ENCODE measurements around the gene MSH6.
"Not testable (repeated sequence)": the region's sequence is repeated elsewhere in the genome, so short reads cannot be mapped to it uniquely, and the experiment has no call there.

Gene MSH6

DNA sequence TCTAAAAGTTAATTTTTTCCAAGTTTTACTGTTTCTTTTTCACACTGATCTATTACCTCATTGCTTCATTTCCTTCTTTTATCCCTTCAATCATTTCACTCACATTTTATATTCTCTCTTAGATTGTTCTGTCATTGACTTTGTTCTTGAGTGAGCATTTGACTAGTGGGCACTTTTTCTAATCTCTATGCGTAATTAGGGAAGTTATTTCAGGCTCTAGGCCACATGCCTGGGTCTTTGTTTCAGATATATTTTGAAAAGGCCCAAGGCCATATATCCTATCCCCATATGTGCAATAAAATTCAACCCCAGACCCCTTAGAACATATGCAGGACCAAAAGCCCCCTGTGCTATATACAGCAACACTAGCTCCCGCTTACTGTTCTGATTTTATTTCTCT is 61.2 kb downstream of the MSH6 start:
- DNase-seq = no peak

DNA sequence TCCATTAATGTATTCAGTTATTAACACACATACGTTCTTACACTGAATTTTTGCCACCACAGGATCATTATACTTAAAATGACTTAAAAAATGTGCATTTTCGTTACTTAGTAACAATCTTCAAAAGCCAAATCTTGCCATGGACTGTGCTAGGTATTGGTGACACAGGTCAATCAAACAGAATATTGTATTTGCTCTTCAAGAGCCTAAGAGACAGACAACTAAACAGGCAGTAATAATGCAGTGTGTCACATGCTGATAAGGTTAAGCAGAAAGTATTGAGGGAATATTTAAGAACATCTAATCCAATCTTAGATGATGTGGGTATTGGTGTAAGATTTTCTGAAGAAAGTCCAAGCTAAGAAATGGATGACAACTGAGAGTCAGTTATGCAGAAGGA is 66.4 kb downstream of the MSH6 start:
- no peak for DNase-seq

GRCh38 chr2:47850198-47850597 is 67.3 kb downstream of the MSH6 start:
- no peak for DNase-seq

DNA sequence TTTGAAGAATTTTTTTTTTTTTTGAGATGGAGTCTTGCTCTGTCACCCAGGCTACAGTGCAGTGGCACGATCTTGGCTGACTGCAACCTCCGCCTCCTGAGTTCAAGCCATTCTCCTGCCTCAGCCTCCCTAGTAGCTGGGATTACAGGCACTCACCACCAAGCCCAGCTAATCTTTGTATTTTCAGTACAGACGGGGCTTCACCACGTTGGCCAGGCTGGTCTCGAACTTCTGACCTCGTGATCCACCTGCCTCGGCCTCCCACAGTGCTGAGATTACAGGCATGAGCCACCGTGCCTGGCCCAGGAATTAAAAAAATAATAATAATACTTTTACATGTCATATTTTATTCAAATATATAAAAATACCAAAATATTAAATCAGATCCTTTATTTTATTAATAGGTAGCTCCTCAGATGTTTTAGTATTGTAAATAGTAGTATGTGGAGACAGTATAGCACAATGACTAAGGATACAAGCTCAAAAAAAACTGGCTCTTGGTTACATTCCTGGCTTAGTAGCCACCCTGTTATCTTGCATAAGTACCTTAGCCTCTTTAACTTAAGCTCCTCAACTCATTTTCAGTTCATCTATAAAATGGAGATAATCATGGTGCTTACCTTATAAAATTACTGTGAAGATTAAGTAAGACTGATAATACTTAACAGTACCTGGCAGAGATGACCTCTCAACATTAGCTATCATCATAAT is 70.3 kb downstream of the MSH6 start:
- not testable (repeated sequence) for DNase-seq
